Measurements from ENCODE around the gene CR1L.
"Not testable (repeated sequence)": the region's sequence is repeated elsewhere in the genome, so short reads cannot be mapped to it uniquely, and the experiment has no call there.

Gene CR1L

GRCh38 chr1:207635569-207636186, 9.3 kb upstream of the CR1L start:
- not testable (repeated sequence) for H3K79me2 ChIP-seq (ENCODE audit: insufficient read depth, low read length); H3K9me2 ChIP-seq (ENCODE audit: low read depth, low read length); H3K9ac ChIP-seq (ENCODE audit: low read length); H3K4me2 ChIP-seq (ENCODE audit: low read length); H3K4me1 ChIP-seq (ENCODE audit: insufficient read depth, low read length, severe bottlenecking); H3K27ac ChIP-seq (ENCODE audit: low read depth, low read length, poor library complexity, severe bottlenecking); H2AFZ ChIP-seq (ENCODE audit: low read length); H3K27me3 ChIP-seq (ENCODE audit: insufficient read depth, low read length); H3K4me3 ChIP-seq (ENCODE audit: low read depth, low read length, poor library complexity, severe bottlenecking); H3F3A ChIP-seq (ENCODE audit: insufficient read depth, low read length); H4K20me1 ChIP-seq (ENCODE audit: insufficient read depth, low read length); H3K36me3 ChIP-seq (ENCODE audit: insufficient read depth, low read length); H3K9me3 ChIP-seq (ENCODE audit: low read length)

GRCh38 chr1:207638487-207639145, 6.3 kb upstream of the CR1L start:
- not testable (repeated sequence) for H4K20me1 ChIP-seq (ENCODE audit: insufficient read depth, low read length); H3K9me3 ChIP-seq (ENCODE audit: low read length); H3K36me3 ChIP-seq (ENCODE audit: insufficient read depth, low read length); H3K27ac ChIP-seq (ENCODE audit: low read depth, low read length, poor library complexity, severe bottlenecking); H3K4me1 ChIP-seq (ENCODE audit: insufficient read depth, low read length, severe bottlenecking); H3K4me2 ChIP-seq (ENCODE audit: low read length); H3F3A ChIP-seq (ENCODE audit: insufficient read depth, low read length); H2AFZ ChIP-seq (ENCODE audit: low read length); H3K4me3 ChIP-seq (ENCODE audit: low read depth, low read length, poor library complexity, severe bottlenecking); H3K9ac ChIP-seq (ENCODE audit: low read length); H3K9me2 ChIP-seq (ENCODE audit: low read depth, low read length); H3K79me2 ChIP-seq (ENCODE audit: insufficient read depth, low read length); H3K27me3 ChIP-seq (ENCODE audit: insufficient read depth, low read length)

GRCh38 chr1:207639362-207639761, 5.6 kb upstream of the CR1L start:
- not testable (repeated sequence) for H3K9me3 ChIP-seq (ENCODE audit: low read length); H3K4me3 ChIP-seq (ENCODE audit: low read depth, low read length, poor library complexity, severe bottlenecking); H3K4me1 ChIP-seq (ENCODE audit: insufficient read depth, low read length, severe bottlenecking); H3K9me2 ChIP-seq (ENCODE audit: low read depth, low read length); H4K20me1 ChIP-seq (ENCODE audit: insufficient read depth, low read length); H3F3A ChIP-seq (ENCODE audit: insufficient read depth, low read length); H3K27me3 ChIP-seq (ENCODE audit: insufficient read depth, low read length); H3K27ac ChIP-seq (ENCODE audit: low read depth, low read length, poor library complexity, severe bottlenecking); H3K9ac ChIP-seq (ENCODE audit: low read length); H3K36me3 ChIP-seq (ENCODE audit: insufficient read depth, low read length); H2AFZ ChIP-seq (ENCODE audit: low read length); H3K4me2 ChIP-seq (ENCODE audit: low read length); H3K79me2 ChIP-seq (ENCODE audit: insufficient read depth, low read length)

- H3K79me2 ChIP-seq (ENCODE audit: insufficient read depth, low read length), result no peaks in the 10 kb centered on the region
- no peaks in the 10 kb centered on the region for H3K4me1 ChIP-seq (ENCODE audit: insufficient read depth, low read length, severe bottlenecking)
- TF ChIP-seq EZH2 (IDR thresholded peaks at IDR 0.05; ENCODE audit: borderline replicate concordance, low read length) (no peak), CTCF (IDR thresholded peaks at IDR 0.05; ENCODE audit: low read length) (no peak)
- no peaks in the 10 kb centered on the region for H4K20me1 ChIP-seq (ENCODE audit: insufficient read depth, low read length)
- no peaks in the 10 kb centered on the region for H3K9me2 ChIP-seq (ENCODE audit: low read depth, low read length)
- no peaks in the 10 kb centered on the region for H3K27me3 ChIP-seq (ENCODE audit: insufficient read depth, low read length)
- H3K4me3 ChIP-seq (ENCODE audit: low read depth, low read length, poor library complexity, severe bottlenecking), result no peak overlapping the region
- no peak overlapping the region for H3K9ac ChIP-seq (ENCODE audit: low read length)
- H3K9me3 ChIP-seq (ENCODE audit: low read length), result no peaks in the 10 kb centered on the region
- H3K4me2 ChIP-seq (ENCODE audit: low read length), result no peak overlapping the region
- no peak overlapping the region for H3K27ac ChIP-seq (ENCODE audit: low read depth, low read length, poor library complexity, severe bottlenecking)
- H3F3A ChIP-seq (ENCODE audit: insufficient read depth, low read length), result no peaks in the 10 kb centered on the region
- no peak overlapping the region for H2AFZ ChIP-seq (ENCODE audit: low read length)
- no peaks in the 10 kb centered on the region for H3K36me3 ChIP-seq (ENCODE audit: insufficient read depth, low read length)
Measured at GRCh38 chr1:207644166-207644851, 624 bp upstream of the CR1L start.
